SK-N-MC (cell line): ENCODE results near the gene KLHL26.

ENCODE experiments used
- EZH2 ChIP-seq: fragments of 200-600 bp; sonication (generic); IDR thresholded peaks from one replicate; pipeline ENCODE4 v1.6.1; 2017; ENCODE audit warnings: antibody characterized with exemption
- POLR2AphosphoS5 ChIP-seq: IDR thresholded peaks from 2 replicates; pipeline ENCODE4 v1.6.1; 2012; ENCODE audit warnings: mild to moderate bottlenecking, low read depth, low read length, borderline replicate concordance

DNA sequence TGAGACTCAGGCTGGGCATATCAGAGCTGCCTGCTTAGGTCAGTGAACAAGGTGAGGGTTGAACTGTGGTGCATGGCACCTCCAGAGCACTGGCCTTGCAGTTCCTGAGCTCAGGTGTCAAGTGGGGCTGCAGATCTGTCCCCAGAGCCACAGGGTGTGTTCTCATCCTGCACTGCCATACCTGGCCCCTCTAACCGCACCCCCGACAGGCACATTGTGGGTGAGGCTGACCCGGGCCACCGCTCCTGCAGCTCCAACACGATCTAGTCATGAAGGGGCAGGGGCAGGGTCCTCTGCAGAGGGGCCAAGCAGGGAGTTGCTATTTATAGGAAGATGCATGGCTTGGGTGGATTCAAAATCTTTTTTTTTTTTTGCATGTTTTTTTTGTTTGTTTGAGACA, 30.0 kb downstream of the KLHL26 start:
- no peak for TF ChIP-seq EZH2
- TF ChIP-seq POLR2AphosphoS5: no peak
